ENCODE results near the gene NLRC4.
"Not testable (repeated sequence)": the region's sequence is repeated elsewhere in the genome, so short reads cannot be mapped to it uniquely, and the experiment has no call there.

The NLRC4 gene

GRCh38 chr2:32284321-32284720, 19.6 kb upstream of the NLRC4 start:
- POLR2A ChIA-PET, result no interaction called here
- no peak for DNase-seq (ENCODE audit: extremely low spot score)

GRCh38 chr2:32278478-32278853, 13.8 kb upstream of the NLRC4 start:
- TF ChIP-seq CTCF (IDR thresholded peaks at IDR 0.05; ENCODE audit: control extremely low read depth, extremely low read depth, low read depth, missing control alignments), result no peak
- CTCF ChIA-PET, result no interaction called here
- DNase-seq (ENCODE audit: extremely low spot score), result no peak
- POLR2A ChIA-PET, result interaction anchor here (0.6 kb wide), 1 partner anchor 1293 kb away, joined by 4 read pairs; no protein-coding TSS in a partner anchor

More at GRCh38 chr2:32284321-32284720, 19.6 kb upstream of the NLRC4 start:
- CTCF ChIA-PET, result interaction anchor here (1.1 kb wide), 1 partner anchor 31 kb away, joined by 4 read pairs; no protein-coding TSS in a partner anchor
- no peak for TF ChIP-seq CTCF (IDR thresholded peaks at IDR 0.05; ENCODE audit: control extremely low read depth, extremely low read depth, low read depth, missing control alignments)

GRCh38 chr2:32277674-32278477, 13.2 kb upstream of the NLRC4 start, which contains the start of gene YIPF4:
Gene YIPF4 (plus strand): TSS chr2:32277904. CDS start chr2:32278156, 252 bp downstream.
- peak; percentile 99 for DNase-seq (ENCODE audit: extremely low spot score)
- CTCF ChIA-PET, result no interaction called here
- POLR2A ChIA-PET, result no interaction called here
- TF ChIP-seq CTCF (IDR thresholded peaks at IDR 0.05; ENCODE audit: control extremely low read depth, extremely low read depth, low read depth, missing control alignments), result no peak

GRCh38 chr2:32277363-32277673, 12.6 kb upstream of the NLRC4 start:
- no peak for TF ChIP-seq CTCF (IDR thresholded peaks at IDR 0.05; ENCODE audit: control extremely low read depth, extremely low read depth, low read depth, missing control alignments)
- POLR2A ChIA-PET, result no interaction called here
- CTCF ChIA-PET, result no interaction called here
- DNase-seq (ENCODE audit: extremely low spot score), result no peak

GRCh38 chr2:32275790-32276189, 11.1 kb upstream of the NLRC4 start:
- DNase-seq (ENCODE audit: extremely low spot score); CTCF ChIA-PET; POLR2A ChIA-PET: not testable (repeated sequence)

- ChIA-PET POLR2A (no interaction called here), CTCF (no interaction called here)
- no peak for TF ChIP-seq CTCF (IDR thresholded peaks at IDR 0.05; ENCODE audit: control extremely low read depth, extremely low read depth, low read depth, missing control alignments)
- DNase-seq (ENCODE audit: extremely low spot score), result no peak
These were observed 9.6 kb upstream of the NLRC4 start for GRCh38 chr2:32274289-32274688.

GRCh38 chr2:32272279-32272678, 7.6 kb upstream of the NLRC4 start:
- POLR2A ChIA-PET, result no interaction called here
- no peak for DNase-seq (ENCODE audit: extremely low spot score)
- no peak for TF ChIP-seq CTCF (IDR thresholded peaks at IDR 0.05; ENCODE audit: control extremely low read depth, extremely low read depth, low read depth, missing control alignments)
- CTCF ChIA-PET, result interaction anchor here (1.5 kb wide), 1 partner anchor 19 kb away, joined by 3 read pairs; no protein-coding TSS in a partner anchor
